H1 (cell line): ENCODE measurements around the gene RNF4.

Experiments used
- RAD21 ChIP-seq, 2 experiments: IDR thresholded peaks in 1 of 2; conservative IDR thresholded peaks in 1 of 2; 2 replicates each; pipeline ENCODE4 v1.6.1; 2011; ENCODE audit warnings: low read depth in 2 of 2, low read length in 2 of 2, improper control_type of control experiment in 1 of 2, inconsistent platforms in 1 of 2, mild to moderate bottlenecking in 1 of 2, moderate library complexity in 1 of 2
- SP1 ChIP-seq: IDR thresholded peaks from 2 replicates; pipeline ENCODE4 v1.6.1; 2011; ENCODE audit warnings: low read depth, low read length
- ZNF274 ChIP-seq: IDR thresholded peaks from 2 replicates; pipeline ENCODE4 v1.7.0; 2012; ENCODE audit warnings: low read length, borderline replicate concordance; ENCODE audit errors: extremely low read depth

DNA sequence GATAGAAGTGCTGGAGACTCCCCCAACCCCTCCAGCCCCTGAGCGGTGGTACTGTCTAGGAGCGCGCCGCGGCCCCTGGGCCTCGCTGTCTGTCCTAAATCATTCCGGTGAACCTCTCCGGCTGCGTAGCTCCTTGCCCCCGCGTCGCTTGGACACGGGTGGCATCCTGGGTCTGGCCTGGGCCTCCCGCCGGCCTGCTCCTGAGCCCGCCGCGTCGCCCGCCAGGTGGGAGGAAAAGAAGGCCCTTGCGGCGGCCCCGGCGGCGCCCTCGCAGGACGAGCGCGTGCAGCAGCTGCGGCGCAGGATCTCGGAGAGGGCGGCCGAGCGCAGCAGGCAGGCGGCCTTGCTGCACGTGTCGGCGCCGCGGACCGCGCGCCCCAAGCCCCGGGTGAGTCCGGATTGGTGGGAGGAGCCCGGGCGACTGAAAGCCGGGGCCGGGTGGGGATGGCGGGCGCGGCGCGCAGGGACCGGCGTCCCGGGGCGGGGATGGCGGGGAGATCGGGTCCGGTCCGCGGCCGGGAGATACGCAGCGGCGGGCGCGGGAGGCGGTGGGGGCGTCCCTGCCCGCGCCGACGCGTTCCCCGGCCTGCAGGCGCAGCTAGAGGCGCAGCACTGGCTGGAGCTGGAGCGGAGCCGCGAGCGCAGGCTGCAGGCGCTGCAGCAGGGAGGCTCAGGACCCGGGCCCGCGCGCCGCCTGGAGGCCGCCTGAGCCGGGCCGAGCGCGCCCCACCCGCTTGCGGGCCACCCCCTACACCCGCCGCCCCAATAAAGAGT lies 6.5 kb upstream of the RNF4 start:
- TF ChIP-seq RAD21 (IDR thresholded peaks at IDR 0.05 in 1 of 2, conservative IDR thresholded peaks at IDR 0.05 in 1 of 2; ENCODE audit: low read depth in 2 of 2, low read length in 2 of 2) = peak; percentile 10 to 38; a peak in 1 of 4 replicates
- no peak for TF ChIP-seq ZNF274
- no peak for TF ChIP-seq SP1
